T-helper 1 cell (primary cell): ENCODE data around the gene PRKAB2.
"Not testable (repeated sequence)": the region's sequence is repeated elsewhere in the genome, so short reads cannot be mapped to it uniquely, and the experiment has no call there.

ENCODE experiments used
- DNase-seq, 5 donors: peaks; one replicate each; pipeline ENCODE4 v3.0.0-alpha.2; 2012 to 2020

PRKAB2 gene

GRCh38 chr1:147109041-147109440 lies 63.2 kb downstream of the PRKAB2 start:
- DNase-seq = no peak

- DNase-seq = not testable (repeated sequence)
These were observed 65.8 kb downstream of the PRKAB2 start for GRCh38 chr1:147106407-147106881.

DNA sequence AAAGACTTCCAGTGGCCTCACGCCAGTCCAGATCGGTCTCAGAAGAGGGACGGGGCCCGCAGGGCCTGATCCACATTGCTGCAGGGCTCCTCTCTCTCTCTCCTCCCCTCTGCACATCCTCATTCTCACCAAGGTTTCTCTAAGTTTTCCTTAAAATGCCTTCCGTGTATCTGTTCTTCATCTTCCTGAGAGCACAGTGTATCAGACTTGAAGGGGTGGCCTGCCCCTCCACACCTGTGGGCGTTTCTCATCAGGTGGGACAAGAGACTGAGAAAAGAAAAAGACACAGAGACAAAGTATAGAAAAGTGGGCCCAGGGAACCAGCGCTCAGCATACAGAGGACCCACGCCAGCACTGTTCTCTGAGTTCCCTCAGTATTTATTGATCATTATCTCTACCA lies 66.4 kb downstream of the PRKAB2 start:
- DNase-seq = no peak
